Erythroblast (primary cell): ENCODE results near the gene STT3A.

Experiments
- DNase-seq, 2 experiments: peaks; one replicate each; lab custom pipeline; 2025; lab: John Stamatoyannopoulos, UW
- GATA1 ChIP-seq: IDR thresholded peaks from 2 replicates; pipeline ENCODE4 v1.6.1; 2011; ENCODE audit warnings: low read depth, mild to moderate bottlenecking, control low read depth, low read length, moderate library complexity
- POLR2A ChIP-seq: IDR thresholded peaks from 2 replicates; pipeline ENCODE4 v1.6.1; 2011; ENCODE audit warnings: mild to moderate bottlenecking, low read length

The STT3A gene

DNA sequence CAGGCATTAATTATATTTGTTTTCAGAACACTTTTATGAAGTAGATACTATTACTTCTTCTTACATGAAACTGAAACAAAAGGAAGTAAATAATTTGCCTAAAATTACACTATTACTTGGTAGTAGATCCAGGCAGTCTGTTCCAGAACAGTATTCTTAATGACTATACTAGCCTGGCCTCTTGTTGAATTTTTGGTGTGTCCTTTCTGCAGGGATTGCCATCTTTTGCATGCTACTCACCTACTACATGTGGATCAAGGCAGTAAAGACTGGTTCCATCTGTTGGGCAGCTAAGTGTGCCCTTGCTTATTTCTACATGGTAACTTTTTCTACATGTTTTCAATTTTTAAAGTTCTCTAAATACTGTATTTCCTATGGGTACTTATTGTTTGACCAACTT, 12.8 kb downstream of the STT3A start:
- no peak for TF ChIP-seq POLR2A
- TF ChIP-seq GATA1, result no peak
- DNase-seq, result no peak

DNA sequence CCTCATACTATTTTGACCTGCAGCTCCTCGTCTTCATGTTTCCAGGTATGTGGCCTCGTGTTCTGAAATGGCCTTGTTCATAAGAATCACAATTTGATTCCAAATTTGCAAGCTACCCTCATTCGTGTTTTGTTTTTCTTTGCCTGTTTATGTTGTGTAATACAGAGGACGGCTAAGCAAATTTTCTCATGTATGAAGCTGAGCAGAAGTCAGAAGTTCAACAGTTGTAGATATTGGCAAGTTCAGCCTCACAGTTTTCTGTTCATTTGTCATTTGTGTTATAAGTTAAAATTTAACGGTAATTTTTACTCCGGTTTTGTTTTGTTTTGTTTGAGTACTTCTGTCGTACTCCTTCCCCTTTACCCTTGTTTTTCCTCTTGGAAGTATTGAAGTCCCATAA, 16.9 kb downstream of the STT3A start:
- DNase-seq, result no peak
- no peak for TF ChIP-seq GATA1
- no peak for TF ChIP-seq POLR2A

GRCh38 chr11:125618383-125618782, 25.7 kb downstream of the STT3A start:
- no peak for DNase-seq
- TF ChIP-seq POLR2A (no peak), GATA1 (no peak)

GRCh38 chr11:125621995-125622394, 29.3 kb downstream of the STT3A start:
- TF ChIP-seq POLR2A (no peak), GATA1 (no peak)
- no peak for DNase-seq

- no peak for TF ChIP-seq POLR2A
- no peak for TF ChIP-seq GATA1
- DNase-seq, result no peak
Measured at GRCh38 chr11:125623064-125623463, 30.4 kb downstream of the STT3A start.

DNA sequence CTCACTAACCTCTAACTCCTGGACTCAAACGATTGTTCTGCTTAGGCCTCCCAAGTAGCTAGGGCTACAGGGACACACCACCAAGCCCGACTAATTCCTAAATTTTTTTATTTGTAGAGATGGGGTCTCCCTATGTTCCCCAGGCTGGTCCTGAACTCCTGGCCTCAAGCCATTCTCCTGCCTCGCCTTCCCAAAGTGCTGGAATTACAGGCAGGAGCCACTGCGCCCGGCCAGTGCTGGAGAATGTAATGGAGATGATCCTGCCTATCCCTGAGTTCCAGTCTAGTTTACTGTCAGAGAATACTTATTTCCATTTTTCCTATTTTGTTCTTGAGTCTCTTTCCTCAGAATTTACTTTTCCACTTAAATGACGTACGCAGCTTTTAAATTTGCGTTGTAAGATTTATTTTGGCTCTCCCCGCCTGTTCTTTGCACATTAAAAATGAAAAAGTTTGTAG, 32.1 kb downstream of the STT3A start, which contains the start of gene CHEK1:
CHEK1 (plus strand) TSS at position 408 of the 458 bp plus-strand sequence. CDS start 1,606 bp downstream, outside the sequence.
- TF ChIP-seq GATA1, result no peak
- TF ChIP-seq POLR2A, result no peak
- no peak for DNase-seq

- TF ChIP-seq GATA1, result no peak
- no peak for TF ChIP-seq POLR2A
- no peak for DNase-seq
Measured at GRCh38 chr11:125625225-125625629, 32.6 kb downstream of the STT3A start.

DNA sequence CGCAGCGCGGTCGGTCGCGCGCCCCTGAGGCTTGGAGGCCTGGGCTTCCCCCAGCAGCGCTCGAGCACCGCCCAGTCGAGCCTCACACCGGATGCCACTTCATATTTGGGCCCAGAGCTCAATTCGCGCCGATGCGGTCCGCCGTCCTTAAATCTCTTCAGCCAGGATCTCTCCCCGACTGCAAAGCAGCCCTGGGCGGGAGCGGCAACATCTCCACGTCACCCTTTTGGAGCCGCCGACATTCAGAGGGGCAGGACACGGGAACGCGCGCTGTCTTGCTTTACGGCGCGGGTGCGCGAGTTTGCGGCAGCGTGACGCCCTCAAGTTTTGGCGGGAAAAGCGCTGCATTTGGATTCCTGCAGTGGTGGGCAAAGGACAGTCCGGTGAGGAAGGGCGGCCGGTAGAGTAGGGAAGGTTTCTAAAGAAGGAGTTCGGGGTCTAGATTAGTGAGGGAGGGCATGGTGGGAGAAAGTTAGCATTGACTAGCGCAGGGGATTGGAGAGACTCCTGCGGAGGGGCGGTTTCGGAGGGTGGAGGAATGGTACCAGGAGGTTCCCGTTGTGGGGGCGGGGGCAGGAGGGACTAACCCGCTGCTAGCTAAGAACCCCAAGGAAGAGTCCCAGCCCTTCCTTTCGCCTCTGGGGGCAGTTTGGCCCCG, 33.1 kb downstream of the STT3A start:
- peak; percentile 94 to 95 for DNase-seq
- peak; percentile 92 for TF ChIP-seq POLR2A
- no peak for TF ChIP-seq GATA1

DNA sequence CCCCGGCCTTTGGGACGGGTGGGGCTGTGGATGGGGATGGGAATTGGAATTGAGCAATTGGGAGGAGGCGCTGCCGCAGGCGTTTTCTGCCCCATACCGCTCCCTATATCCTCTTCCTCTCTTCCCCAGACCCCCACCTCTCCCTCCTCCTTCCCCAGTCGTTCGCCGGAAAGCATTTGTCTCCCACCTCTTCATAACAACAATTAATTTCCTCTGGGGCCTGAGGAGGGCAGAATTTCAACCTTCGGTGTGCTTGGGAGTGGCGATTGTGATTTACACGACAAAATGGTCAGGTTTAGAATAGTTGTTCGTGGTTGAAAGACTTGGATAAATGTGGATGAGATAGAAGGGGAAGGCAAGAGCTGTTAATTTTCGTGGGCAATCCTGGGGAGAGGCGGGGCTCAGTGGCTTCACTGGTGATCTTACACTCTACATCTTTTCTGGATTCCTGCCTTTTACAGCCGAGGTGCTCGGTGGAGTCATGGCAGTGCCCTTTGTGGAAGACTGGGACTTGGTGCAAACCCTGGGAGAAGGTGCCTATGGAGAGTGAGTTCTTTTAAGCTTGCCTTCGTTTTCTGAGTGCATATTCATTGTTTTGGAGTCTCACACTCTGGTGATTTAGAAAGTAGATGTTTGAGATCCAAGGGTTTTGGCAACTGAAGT, 33.8 kb downstream of the STT3A start:
- TF ChIP-seq GATA1, result no peak
- no peak for TF ChIP-seq POLR2A
- DNase-seq, result peak in 1 of 2 experiments; percentile 74

DNA sequence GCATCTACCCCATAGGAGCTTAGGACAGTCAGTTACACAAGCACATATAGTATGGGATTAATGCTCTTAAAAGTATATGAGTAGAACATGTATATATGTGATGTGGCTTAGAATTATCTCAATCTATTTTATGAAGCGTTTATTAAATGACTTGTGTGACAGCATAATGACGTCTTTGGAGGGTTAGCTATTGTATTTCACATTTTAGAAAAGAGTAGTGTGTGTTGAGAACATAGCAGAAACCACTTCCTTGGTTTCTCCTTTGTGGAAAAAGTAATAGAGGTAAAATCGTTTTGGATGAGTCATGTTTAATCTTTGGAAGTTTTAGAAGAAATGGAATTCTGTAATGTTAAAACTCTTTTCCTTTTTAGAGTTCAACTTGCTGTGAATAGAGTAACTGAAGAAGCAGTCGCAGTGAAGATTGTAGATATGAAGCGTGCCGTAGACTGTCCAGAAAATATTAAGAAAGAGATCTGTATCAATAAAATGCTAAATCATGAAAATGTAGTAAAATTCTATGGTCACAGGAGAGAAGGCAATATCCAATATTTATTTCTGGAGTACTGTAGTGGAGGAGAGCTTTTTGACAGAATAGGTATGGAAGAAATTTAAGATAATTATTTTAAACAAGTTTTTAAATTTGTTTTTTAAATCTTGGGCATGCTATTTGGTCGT, 34.7 kb downstream of the STT3A start:
- DNase-seq, result peak in 1 of 2 experiments; percentile 8
- TF ChIP-seq GATA1, result no peak
- no peak for TF ChIP-seq POLR2A

- DNase-seq, result no peak
- TF ChIP-seq POLR2A (no peak), GATA1 (no peak)
Measured at GRCh38 chr11:125637840-125638239, 45.2 kb downstream of the STT3A start.

DNA sequence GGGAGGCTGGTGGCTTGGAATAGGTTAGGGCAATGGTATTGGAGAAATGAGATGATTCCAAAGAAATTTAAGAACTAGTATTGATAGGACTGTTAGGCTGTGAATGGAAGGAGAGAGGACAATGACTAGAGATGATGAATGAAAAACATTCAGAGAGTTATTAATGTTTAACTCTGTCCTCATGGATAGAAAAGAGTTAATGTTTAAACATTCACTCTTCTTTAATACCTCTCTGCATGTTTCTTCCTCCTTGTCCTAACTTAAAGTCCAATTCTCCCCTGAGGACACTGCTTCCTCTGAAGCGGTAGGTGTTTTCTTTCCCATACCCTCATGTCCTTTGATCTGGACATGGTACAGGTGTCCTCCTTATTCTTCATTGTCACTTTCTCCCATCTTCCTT, 45.7 kb downstream of the STT3A start:
- TF ChIP-seq GATA1 (no peak), POLR2A (no peak)
- no peak for DNase-seq

GRCh38 chr11:125645871-125646270, 53.2 kb downstream of the STT3A start:
- no peak for DNase-seq
- no peak for TF ChIP-seq POLR2A
- TF ChIP-seq GATA1, result no peak
